Stimulated activated CD4-positive, alpha-beta T cell treated with anti-CD3 and anti-CD28 coated beads, Interleukin-15, amount 100 ng/mL, for 1 hour (primary cell): ENCODE results near the gene HACD2.

Experiments
- DNase-seq, 2 donors: peaks; one replicate each; pipeline ENCODE4 v3.0.0-alpha.2; 2020; ENCODE audit warnings: low read depth in 1 of 2, low spot score in 1 of 2

Gene HACD2

DNA sequence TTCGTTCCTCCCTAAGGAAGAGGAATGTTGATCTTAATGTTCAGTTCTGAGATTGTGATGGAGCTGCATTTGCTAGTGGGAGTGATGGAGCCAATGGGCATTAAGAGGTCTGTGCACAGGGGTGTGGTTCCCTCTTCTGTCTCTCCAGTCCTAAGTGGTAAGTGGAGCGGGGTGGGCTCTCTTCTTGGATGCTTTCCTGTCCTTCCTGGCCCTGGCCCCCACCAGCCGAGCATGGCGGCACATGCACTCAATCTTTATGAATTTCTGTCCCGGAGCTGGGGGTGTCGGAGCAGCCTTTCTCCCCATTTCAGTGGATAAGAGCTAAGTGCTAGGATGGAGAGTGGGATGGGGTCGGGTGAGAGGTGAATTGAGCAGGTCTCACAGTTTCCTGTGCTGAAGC is 98.4 kb downstream of the HACD2 start:
- DNase-seq: no peak

DNA sequence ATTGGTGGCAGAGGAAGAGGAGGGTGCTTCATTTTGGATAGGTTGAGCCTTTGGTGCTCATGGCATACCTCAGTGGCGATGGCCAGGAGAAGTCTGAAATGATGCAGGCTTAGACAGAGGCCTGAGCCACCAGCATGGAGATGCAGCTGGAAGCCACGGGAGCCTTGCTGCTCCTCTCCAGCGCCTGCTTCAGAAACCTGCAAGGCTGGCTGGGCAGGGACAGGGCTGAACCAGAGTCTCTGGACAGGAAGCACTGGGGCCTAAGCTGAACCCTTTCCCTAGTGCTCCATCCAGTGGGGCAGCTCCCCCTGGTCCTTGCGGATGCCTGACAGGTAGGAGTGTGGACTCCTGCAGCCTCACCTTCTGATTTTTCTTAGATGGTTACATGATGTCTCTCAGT is 99.3 kb downstream of the HACD2 start:
- DNase-seq: no peak

DNA sequence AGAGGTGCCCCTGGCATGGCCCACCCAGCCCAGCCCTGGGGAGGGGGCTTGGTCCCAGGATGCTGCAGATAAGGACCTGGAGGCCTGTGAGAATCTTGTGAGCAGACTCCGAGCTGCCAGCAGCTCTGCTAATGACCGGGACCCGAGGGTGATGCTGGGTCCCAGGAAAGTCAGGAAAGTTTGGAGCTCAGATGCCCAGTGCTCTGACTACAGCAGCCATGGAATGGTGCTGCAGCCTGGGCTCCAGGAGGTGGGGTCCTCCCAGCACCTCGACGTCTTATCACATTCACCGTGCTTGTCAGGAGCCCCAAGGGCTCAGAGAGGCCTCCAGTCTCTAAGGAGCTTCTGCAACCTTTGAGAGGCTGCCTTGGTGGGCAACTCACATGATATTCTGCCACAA is 101.7 kb downstream of the HACD2 start:
- no peak for DNase-seq

DNA sequence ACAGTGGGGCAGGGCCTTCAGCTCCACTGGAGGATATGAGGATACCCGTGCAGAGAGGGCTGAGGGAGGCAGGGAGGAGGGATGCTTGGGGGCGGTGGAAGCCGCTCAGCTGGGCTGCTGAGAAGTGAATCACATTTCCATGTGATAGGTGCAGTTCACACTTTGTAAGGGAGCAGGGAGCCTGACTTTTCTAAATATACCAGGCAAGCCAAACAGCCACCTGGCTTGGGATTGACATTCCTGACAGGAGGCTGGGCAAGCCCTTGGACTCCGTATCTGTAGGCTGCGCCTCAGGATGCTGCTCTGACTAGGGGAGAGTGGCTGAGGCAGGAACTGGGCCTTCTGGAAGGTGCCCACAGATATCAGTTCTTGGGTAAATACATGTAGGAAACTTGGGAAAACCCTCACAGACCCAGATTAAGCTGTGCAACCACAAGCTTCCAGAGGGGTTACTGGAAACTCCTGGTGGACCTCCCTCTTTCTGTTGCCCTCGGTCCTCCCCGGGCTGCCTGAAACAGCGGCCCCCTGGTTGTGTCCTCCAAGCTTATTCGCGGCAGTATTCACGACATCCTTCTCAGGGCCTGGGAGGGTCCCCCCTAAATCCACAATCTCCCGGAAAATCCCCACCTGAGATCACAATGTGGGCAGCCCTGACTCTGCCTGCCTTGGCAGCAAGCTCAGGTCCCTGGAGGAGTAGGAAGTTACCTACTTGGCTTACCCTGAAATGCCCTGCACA is 103.0 kb downstream of the HACD2 start:
- no peak for DNase-seq

DNA sequence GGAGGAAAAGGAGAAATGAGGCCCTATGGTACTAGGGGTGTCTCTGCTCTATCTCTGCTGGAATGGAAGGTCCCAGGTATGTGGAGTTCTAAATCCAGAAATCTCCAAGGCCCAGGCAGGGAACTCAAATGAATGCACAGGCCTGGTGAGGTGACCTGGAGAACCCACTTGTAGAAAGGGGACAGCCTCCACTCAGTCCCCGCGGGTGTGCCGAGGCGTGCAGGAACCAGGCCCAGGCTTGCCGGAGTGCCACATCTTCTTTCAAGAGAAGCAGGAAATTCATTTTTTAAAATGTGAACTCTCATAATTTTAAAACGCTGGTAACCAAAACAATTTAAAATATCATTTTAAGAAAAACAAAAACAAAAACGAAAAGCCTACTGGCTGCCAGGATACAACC is 103.8 kb downstream of the HACD2 start:
- no peak for DNase-seq

DNA sequence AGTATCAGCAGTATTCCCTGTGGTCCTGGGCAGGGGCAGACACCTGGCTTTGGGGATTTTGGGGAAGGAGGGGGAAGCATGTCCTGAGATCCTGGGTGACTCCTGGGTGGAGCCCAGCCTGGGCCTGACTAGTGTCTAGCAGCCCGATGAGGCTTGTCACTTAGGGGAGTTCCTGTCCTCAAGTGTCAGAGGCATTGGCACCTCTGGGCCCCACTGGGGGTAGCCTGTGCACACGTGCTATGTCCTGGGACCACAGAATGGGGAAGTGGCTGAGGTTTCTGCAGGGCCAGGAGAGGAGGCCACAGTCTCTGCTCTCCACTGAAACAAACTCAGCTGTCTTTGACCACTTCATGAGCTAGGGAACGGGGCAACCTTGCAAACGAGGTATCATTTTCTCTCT is 104.4 kb downstream of the HACD2 start:
- DNase-seq: no peak

DNA sequence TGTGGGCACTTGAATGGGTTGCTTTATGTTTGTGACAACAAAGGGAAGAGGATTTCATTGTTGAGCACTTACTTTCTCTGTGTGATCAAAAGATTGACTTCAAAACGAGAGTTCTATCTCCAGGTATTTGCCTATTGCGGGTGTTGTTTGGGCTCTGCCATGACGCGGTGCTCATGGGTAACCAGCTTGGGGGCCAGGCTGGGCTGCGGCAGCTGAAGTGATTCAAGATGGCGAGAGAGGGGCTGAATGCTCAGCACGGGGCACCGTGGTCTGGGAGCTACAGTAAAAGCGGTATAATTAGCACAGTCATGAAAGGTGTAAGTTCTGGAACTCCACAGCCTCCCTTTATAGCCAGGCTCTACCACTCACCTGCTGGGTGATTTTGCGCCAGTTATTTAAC is 105.0 kb downstream of the HACD2 start:
- no peak for DNase-seq

DNA sequence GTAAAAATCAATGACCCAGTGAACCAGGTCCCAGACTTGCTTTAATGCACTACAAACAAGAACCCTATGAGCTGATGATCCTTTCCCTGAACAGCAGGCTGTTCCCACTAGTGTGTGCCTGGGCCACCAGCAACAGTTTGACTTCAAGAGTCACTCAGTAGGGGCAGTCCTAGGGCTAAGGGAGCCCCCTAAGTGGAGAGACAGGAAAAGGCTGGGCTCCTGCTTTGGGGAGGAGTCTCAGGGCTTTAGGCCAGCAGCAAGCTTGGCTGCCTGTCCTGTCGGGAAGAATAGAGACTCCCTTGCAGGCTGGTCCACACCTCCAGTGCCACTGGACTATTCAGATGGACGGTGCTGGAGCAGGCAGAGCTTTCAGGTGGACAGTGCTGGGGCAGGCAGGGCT is 106.5 kb downstream of the HACD2 start:
- no peak for DNase-seq

DNA sequence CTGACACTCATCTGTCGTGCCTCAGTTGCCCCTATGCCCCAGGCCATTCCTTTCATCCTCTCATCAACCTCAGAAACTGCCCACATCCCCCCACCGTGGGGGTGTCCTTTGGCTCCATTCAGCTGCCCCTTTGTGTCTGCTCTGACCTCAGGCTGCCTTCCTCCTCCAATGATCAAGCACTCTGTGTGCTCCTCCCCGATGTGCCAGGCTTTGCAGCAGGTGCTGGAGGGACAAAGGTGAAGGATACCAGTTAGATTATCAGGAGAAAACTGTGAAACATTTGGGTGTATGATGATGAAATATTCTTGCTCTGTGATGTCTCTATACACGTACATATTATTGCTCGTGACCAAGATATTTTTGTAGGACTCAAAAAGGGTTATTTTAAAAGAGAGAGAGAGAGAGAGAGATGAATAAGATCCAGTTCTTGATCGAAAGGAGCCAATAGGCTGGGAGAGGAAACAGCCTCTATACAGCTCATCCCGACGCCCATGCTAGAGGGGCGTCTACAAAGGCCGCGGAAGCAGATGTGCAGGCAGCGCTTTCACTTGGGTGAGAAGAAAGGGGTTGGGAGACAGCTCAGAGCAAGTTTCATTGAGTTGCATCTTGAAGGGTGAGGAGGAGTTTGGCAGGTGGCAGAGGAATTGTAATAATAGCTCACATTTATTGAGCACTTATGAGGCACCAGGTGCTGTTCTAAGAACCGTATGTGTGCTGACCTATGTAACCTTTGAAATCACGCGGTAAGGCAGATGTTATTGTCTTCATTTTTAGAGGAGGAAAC is 107.7 kb downstream of the HACD2 start:
- no peak for DNase-seq

DNA sequence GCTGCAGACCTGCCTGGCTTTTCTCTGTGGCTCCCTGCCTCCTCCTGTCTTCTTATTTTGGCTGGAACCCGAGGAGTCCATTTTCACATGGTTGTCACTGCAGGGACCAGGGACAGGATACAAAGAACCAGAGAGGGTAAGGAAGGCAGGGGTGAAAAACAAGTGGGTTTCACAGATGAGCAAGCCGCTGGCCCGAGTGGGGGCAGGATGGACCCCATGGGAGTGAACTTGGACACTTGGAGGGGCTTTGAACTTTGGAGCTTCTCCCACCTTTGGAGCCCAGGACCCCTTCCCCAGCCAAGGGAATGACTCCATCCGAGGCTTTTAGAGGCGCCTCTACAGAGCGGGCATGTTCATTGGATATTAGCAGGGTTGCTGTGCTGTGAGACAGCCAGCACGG is 109.1 kb downstream of the HACD2 start:
- no peak for DNase-seq

DNA sequence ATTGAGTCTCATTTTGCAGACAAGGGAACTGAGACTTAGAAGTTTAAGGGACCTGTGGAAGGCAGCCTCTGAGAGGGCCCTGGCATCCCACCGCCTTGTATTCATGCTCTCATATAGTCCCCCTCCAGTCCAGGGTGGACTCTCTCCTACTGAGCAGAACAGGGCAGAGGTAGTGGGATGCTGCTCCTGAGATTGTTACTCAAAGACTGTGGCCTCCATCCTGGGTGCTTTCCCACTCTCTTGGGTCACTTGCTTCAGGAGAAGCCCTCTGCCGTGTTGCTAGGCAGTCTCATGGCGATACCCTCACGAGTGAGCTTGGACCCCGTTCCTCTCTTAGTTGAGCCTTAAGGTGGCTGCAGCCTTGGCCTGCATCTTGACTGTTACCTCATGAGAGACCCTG is 113.7 kb downstream of the HACD2 start:
- DNase-seq: no peak

DNA sequence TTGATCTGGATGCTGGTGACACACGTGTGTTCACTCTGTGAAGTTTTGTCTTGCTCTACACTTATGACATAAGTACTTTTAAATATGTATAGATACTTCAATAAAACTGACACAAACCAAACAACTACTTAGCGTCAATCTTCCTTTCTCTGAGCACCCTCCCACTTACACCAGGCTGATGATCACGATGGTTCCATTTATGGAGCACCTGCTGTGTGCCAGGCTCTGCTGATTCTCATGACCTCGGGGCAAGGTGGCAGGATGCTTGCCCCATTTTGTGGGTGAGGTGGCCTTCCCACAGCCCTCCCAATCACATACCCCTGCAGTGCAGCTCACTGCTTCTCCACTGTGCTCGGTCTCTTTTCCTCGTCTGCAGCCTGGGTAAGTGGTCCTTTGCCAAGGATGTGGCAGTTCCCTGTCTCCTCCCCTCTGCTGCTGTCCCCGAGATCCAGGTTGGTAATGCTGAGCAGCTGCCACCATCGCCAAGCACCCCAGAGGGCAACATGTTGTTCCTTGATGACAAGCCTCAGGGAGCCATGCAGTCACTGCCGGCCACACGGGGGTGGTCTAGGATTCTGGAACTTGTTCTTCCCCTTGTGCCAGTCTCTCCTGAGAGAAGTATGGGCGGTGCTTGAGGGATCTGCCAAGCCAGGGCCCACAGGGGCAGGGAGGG is 115.4 kb downstream of the HACD2 start:
- DNase-seq: no peak

DNA sequence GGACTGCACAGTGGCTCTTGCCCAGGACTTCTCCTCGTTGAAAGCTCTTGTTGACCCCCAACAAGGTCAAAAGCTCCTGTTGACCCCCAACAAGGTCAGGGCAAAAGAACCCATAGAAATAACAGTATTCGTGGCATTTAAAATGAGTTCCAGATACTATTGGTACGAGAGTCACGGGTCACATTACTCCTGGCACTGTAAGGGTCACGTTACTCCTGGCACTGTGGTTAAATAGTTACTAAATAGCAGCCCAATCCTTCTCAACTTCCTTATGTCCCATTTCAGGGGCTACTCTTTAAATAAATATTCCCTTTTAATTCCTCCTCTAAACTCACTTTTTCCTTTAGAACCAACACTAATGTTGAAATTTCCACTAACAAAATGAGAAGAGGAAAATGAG is 117.8 kb downstream of the HACD2 start:
- no peak for DNase-seq

DNA sequence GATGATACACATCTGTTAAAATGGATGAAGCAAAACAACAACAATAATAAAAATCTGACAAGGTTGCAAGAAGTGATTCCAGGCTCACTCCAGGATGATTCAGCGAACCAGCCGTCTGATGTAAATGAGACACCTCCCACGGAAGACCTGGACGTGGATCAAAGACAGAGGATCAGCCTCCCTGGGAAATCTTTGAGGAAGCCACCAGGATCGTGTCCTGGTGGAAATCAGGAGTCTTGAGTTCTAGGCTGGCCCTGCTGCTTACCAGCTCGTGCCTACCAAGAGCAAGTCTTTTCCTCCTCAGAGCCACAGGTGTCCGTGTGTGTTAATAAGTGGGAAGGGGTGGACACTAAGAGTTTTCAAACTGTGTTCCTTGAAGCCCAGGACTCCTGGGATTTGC is 120.6 kb downstream of the HACD2 start:
- DNase-seq: no peak

DNA sequence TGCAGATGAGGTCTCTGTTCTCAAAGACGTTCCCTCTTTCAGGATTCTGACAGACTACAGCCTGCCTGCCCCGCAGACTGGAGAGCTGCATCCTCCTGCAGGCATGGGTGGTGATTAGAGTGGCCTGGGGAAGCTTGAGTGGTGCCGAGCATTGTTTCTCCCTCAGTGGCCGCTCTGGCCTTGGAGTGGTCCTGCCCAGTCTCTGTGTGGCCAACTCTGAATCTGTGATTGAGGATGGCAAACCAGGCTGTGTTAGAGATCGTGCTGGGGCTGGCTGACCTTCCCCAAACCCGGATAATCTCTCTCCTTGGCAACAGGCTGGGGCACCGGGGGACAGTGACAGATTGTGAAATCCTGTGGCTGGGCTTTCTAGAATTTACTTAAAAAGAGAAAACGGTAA is 125.0 kb downstream of the HACD2 start:
- DNase-seq: no peak

DNA sequence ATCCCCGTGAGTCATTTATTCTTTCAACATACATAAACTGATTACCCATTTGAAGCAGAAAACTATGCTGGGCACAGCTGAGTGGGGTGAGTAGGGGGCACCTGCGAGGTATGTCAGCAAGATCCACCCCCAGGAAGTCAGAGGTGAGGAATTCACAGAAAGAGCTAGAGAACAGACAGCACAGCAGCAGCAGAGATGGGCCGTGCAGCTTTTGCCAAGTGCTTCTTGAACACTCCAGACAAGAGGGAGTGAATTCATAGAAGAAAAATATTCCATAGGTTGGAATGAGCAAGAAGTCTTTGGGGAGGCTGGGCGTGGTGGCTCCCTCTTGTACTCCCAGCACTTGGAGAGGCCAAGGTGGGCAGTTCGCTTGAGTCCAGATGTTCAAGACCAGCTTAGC is 126.6 kb downstream of the HACD2 start:
- no peak for DNase-seq

DNA sequence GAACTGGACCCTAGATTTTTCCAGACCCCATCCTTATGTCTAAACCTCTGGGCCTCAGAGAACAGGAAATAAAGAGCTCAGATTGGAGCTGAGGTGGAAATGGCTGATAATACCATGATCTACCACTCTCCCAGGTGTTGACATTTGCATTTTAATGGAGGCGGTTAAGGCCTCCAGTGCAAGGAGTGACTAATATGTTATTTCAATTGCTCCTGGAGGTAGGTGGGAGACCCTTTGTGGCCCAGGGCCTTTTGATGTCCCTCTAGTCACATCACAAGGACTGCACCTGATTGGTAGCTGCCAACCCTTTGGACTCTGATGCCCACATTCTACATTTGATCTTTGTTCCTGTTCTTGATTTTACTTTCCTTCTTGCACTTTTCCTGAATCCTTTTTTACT is 127.0 kb downstream of the HACD2 start:
- no peak for DNase-seq

DNA sequence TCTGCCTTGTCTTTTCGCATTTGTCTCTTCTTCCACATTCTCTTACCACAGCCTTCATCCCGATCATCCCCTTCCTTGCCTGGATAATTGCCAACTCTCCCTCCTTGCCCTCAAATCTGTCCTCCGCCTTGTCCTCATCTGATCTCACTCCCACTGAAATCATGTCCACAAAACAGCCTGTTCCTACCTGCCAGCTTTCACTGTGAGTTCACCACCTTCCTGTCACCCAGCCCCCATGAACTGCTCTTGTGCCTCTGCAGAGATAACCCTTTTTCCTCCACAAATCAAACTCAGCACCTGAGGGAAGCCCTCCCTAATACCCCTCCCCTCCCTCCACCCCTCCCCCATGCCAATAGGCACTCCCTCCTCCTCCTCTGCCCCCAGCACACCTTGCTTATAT is 131.2 kb downstream of the HACD2 start:
- no peak for DNase-seq

DNA sequence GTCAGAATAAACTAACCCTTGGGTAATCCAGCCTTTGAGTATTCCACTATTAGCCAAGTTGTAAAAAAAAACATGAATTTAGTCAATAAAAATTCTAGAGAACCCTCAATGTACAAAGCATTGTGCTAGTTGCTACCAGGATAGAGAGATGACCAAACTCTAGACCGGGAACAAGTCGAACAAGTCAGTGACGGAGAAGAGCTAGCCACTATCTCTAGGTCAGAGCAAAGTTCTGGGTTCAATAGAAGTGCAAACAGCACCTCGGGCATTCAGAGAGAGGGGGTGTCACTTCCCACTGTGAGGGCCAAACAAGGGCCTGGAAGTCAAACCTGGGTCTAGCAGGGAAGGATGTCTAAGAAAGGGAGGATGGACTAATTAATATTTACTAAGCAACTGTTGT is 133.7 kb downstream of the HACD2 start:
- DNase-seq: no peak

DNA sequence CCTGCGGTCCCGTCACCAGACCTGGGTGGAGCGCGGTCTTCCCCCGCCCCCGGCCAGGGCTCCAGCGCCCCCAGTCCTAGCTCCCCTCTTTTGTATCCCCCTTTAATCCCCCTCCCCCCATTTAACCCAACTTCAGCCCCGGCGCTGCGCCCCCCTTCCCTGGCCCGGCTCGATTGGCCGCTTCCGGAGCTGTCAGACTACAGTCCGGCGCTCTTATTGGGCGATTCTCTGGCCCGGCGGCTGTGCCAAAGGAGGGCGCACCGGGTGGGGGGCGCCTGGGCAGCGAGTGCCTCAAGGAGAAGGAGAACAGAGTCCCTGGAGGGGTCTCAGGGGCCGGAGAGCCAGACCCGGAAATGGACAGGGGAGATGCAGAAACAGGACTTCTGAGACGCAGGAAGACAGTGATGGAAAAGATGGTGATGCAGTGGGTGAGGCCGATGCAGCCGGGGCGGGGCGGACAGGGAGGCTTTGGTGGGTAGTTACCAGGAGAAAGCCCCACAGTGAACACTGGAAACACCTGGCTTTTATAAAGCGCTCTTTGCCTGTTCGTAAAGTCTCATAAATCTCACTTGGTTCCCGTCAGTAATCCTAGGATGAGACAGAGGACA is 134.8 kb downstream of the HACD2 start:
- no peak for DNase-seq

DNA sequence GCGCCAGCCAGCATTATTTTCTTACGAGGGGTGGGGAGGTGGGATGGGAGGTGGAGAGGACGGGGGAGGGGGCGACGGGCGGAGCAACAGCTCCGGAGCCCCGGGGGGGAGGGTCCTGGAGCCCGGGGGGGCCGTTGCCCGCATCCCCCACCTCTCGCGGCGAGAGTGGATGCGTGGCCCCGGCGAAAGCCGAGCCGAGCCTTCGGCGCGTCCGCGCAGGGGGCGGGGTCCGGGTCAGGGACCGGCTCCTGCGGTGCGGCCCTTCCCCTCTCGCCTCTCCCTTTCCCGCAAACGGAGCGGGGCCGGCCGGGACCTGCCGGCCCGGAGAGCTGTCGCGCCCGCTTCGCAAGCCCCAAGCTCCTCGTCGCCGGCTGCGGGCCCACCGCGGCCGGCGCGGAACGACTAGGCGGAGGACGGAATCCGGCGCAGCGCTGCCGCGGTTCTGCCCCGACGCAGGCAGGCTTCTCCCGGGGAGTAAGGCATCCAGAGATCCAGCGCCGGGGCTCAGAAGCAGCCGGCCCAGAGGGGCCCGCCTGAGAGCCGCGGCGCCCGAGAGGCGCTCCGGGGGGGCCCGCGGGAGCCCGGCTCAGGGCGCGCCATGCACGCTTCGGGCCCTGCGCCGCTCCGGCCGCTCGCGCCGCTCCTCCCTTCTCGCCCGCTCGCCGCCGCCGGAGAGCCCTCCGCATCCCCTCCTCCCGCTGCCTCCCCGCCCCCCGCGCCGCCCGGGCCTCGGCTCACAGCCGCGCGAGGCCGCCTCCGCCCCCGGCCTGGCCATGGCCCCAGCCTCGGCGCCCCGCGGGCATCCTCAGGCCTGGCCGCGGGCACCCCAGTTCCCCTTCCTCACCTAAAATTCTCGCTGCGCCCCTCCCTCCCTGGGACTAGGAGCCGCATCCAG is 135.5 kb downstream of the HACD2 start:
- DNase-seq: no peak
